Mucosa of stomach (tissue), 1 donor: ENCODE results near the gene MRC1.

Experiments used
- H3K27me3 ChIP-seq: one replicate; pipeline ENCODE4 v1.7.0; 2013; ENCODE audit warnings: mild to moderate bottlenecking, low read length; ENCODE audit not compliant: control insufficient read depth, insufficient read depth
- H3K36me3 ChIP-seq: one replicate; pipeline ENCODE4 v1.7.0; 2013; ENCODE audit warnings: low read length; ENCODE audit not compliant: control insufficient read depth, insufficient read depth
- H3K4me1 ChIP-seq: one replicate; pipeline ENCODE4 v1.7.0; 2013; ENCODE audit warnings: mild to moderate bottlenecking, low read length; ENCODE audit not compliant: control insufficient read depth, insufficient read depth
- H3K4me3 ChIP-seq: one replicate; pipeline ENCODE4 v1.7.0; 2013; ENCODE audit warnings: low read length
- H3K9ac ChIP-seq: one replicate; pipeline ENCODE4 v1.7.0; 2013; ENCODE audit warnings: mild to moderate bottlenecking, low read length, moderate library complexity
- H3K9me3 ChIP-seq: one replicate; pipeline ENCODE4 v1.7.0; 2013; ENCODE audit warnings: mild to moderate bottlenecking, low read length, moderate library complexity; ENCODE audit not compliant: control insufficient read depth
- donor health status: Pancreatic carcinoma.

Gene MRC1

GRCh38 chr10:17958049-17958448 lies 148.9 kb downstream of the MRC1 start:
- Histone ChIP-seq H3K4me3 (no peak overlapping the region), H3K4me1 (no peaks in the 10 kb centered on the region), H3K9ac (no peak overlapping the region), H3K27me3 (no peaks in the 10 kb centered on the region), H3K9me3 (no peaks in the 10 kb centered on the region), H3K36me3 (no peaks in the 10 kb centered on the region)

- H3K27me3 ChIP-seq: no peaks in the 10 kb centered on the region
- no peak overlapping the region for H3K4me3 ChIP-seq
- H3K4me1 ChIP-seq: no peaks in the 10 kb centered on the region
- no peaks in the 10 kb centered on the region for H3K9me3 ChIP-seq
- H3K9ac ChIP-seq: no peak overlapping the region
- no peaks in the 10 kb centered on the region for H3K36me3 ChIP-seq
Measured at GRCh38 chr10:17959870-17960269, 150.7 kb downstream of the MRC1 start.
